Central memory CD8-positive, alpha-beta T cell (primary cell): ENCODE results near the gene ERFE.

Source experiments
- ATAC-seq: fragments of 150-1000 bp; cut with Tn5 transposase; replicated peaks from 2 replicates; pipeline ENCODE4 v1.10.0; 2022; ENCODE audit warnings: mild to moderate bottlenecking, moderate FRiP score, moderate number of reproducible peaks; ENCODE audit not compliant: poor library complexity, severe bottlenecking; ENCODE audit errors: extremely low read depth
- DNase-seq, 2 donors: peaks; one replicate each; pipeline ENCODE4 v3.0.0; 2021; ENCODE audit warnings: low spot score in 2 of 2
- H3K27ac Mint-ChIP-seq: one replicate; pipeline ENCODE4 v1.8.0; 2022; ENCODE audit warnings: low read depth, mild to moderate bottlenecking, moderate library complexity, mixed read lengths
- H3K27me3 Mint-ChIP-seq: one replicate; pipeline ENCODE4 v1.8.0; 2022; ENCODE audit warnings: mixed read lengths
- H3K36me3 Mint-ChIP-seq: one replicate; pipeline ENCODE4 v1.8.0; 2022; ENCODE audit warnings: mild to moderate bottlenecking, moderate library complexity, mixed read lengths; ENCODE audit not compliant: insufficient read depth
- H3K4me1 Mint-ChIP-seq: one replicate; pipeline ENCODE4 v1.8.0; 2022; ENCODE audit warnings: mixed read lengths
- H3K4me3 Mint-ChIP-seq: one replicate; pipeline ENCODE4 v1.8.0; 2022; ENCODE audit warnings: mild to moderate bottlenecking, moderate library complexity, mixed read lengths
- H3K9me3 Mint-ChIP-seq: one replicate; pipeline ENCODE4 v1.8.0; 2022; ENCODE audit warnings: mixed read lengths

ERFE gene

DNA sequence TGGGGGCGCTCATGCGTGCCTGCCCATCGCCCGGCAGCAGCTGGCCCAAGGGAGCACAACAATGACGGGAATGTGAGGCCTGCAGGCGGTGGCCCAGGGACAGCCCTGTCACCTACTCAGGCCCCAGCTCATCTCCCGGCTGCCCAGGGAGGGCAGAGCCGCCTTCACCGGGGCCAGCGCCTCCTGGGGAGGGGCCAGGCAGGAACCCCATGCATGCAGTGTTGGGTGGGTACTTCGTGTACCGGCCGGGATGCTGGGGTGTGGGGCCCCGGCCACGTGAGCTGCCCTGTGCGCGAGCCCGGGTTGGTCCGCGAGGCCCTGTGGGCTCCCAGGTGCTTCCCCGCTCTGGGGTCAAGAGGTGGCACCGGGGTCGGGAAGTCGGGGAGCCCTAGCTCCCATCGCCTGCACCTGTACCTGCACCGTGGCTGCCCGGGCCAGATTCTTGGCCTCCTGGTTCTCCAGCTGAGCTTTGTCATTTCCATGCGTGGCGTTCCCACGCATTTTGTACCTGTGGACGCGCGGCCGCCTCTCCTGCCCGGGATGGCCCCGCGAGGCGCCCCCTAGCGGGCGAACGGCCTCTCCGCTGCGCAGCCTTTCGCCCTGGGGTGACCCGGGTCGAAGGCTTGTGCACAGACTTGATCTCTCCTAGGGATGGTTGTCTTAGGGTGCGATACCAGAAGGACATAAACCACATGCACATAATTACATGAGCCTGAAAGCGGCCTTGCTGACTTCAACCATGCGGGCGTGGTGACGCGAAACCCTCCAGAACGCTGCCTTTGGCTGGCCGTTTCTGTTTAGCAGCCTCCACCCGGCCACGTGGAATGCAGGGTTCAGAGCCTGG is 19.4 kb upstream of the ERFE start:
- Mint-ChIP-seq H3K27me3 (no peaks in the 10 kb centered on the region), H3K4me1 (peaks cover 15% of the 10 kb centered on the region), H3K4me3 (no peak overlapping the region), H3K9me3 (no peaks in the 10 kb centered on the region), H3K36me3 (no peaks in the 10 kb centered on the region), H3K27ac (no peak overlapping the region)
- DNase-seq (no peak), ATAC-seq (no peak)

DNA sequence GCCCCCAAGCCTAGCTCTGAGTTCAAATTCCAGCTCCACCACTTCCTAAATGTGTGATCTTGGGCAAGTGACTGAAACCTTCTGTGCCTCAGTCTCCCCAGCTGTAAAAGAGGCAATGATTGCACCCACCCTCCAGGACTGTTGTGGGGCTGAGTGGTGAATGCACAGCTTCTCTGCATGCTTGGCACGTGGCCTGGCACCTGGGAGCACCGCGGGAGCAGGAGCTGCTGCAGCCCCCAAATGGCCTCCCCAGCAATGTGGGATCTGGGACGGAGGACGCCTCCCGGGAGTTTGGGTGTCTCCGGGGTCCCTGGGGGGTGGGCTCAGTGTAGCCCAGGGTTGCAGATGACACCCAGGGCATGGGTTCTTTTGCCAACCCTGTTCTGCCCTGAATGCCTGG is 18.7 kb upstream of the ERFE start:
- Mint-ChIP-seq H3K36me3 (no peaks in the 10 kb centered on the region), H3K27me3 (no peaks in the 10 kb centered on the region), H3K9me3 (no peaks in the 10 kb centered on the region), H3K4me3 (no peak overlapping the region), H3K4me1 (peaks cover 15% of the 10 kb centered on the region), H3K27ac (no peak overlapping the region)
- DNase-seq (no peak), ATAC-seq (no peak)

DNA sequence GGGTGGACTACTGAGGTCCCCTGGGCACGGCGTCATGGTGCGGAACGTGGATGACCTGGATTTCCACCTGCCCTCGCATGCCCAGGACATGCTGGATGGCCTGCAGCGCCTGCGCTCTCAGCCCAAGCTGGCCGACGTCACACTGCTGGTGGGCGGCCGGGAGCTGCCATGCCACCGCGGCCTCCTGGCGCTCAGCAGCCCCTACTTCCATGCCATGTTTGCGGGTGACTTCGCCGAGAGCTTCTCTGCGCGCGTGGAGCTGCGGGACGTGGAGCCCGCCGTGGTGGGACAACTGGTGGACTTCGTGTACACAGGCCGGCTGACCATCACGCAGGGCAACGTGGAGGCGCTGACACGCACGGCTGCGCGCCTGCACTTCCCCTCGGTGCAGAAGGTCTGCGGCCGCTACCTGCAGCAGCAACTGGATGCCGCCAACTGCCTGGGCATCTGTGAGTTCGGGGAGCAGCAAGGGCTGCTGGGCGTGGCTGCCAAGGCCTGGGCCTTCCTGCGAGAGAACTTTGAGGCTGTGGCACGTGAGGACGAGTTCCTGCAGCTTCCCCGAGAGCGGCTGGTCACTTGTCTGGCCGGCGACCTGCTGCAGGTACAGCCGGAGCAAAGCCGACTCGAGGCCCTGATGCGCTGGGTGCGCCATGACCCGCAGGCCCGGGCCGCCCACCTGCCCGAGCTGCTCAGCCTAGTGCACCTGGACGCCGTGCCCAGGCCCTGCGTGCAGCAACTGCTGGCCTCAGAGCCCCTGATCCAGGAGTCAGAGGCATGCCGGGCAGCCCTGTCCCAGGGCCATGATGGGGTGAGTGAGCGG is 17.8 kb upstream of the ERFE start:
- ATAC-seq (no peak), DNase-seq (no peak)
- no peak overlapping the region for H3K4me3 Mint-ChIP-seq
- H3K36me3 Mint-ChIP-seq, result no peaks in the 10 kb centered on the region
- no peaks in the 10 kb centered on the region for H3K9me3 Mint-ChIP-seq
- H3K27ac Mint-ChIP-seq, result no peak overlapping the region
- no peaks in the 10 kb centered on the region for H3K27me3 Mint-ChIP-seq
- peaks cover 15% of the 10 kb centered on the region for H3K4me1 Mint-ChIP-seq

DNA sequence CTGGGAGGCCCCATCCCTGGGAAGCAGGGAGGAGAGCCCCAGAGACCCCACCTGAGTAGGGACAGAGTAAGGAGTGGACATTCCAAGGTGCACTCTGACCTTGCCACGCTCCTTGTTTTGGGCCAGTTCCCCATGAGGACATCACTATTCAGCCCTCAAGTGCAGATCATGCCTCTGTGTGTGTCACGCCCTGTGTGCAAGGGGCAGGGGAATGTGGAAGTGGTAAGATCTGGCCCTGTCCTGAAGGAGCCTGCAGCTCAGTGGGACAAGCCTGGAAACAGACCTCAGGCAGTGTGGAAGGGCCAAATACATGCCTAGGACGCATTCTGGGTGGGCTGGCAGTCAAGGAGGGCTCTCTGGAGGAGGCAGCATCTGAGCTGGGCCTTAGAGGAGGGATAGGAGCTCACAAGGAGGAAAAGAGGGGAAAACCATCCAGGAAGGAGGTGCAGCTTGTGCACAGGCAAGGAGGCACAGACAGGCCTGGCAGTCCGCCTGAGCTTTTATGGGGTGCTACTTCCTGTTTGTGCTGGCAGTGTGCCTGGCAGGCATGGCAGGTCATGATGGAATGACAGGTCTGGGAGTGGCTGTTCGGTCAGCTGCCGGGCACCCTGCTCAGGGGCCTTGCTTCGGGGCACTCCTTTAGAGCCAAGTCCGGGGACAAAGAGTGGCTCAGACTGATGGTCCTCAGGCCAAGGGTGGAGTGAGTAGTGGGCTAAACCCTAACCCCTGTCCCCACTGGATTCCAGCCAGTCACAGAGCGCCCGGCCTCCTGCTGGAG is 17.0 kb upstream of the ERFE start:
- Mint-ChIP-seq H3K27me3 (no peaks in the 10 kb centered on the region), H3K4me1 (peaks cover 15% of the 10 kb centered on the region), H3K36me3 (no peaks in the 10 kb centered on the region), H3K9me3 (no peaks in the 10 kb centered on the region), H3K4me3 (no peak overlapping the region), H3K27ac (peak overlapping the region; percentile 21)
- no peak for DNase-seq
- ATAC-seq, result no peak

DNA sequence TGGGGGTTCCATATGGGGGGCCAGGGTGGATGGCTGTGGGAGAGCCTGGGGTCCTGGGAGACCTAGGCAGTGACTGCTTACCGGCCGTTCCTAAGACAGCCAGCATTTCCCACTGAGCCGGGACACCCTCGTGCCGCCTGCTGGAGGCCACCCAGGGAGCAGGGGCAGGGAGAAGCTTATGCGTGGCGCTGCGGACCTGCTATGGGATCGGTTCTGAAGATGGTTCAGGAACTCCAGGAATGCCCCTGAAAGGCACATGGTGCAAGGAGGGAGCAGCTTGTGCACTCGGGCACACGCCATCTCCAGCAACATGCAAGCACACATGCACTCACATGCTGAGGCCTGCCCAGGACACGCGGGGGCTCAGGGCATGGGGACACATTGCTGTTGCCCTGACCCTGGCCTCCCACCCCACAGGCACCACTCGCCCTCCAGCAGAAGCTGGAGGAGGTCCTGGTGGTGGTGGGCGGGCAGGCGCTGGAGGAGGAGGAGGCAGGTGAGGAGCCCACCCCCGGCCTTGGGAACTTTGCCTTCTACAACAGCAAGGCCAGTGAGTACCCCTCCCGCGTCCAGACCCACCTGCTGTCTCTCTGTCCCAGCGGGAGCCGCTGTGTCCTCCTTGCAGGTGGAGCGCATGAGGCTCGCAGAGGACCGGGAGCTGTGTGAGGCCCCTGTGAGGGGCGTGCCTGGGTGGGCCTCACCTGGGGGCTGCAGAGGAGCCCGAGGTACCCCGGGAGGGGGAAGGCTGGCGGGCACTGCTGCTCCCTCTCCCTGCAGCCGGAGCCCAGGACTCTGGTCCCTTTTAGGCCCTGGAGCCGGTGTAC is 16.2 kb upstream of the ERFE start:
- no peak for ATAC-seq
- no peak overlapping the region for H3K4me3 Mint-ChIP-seq

DNA sequence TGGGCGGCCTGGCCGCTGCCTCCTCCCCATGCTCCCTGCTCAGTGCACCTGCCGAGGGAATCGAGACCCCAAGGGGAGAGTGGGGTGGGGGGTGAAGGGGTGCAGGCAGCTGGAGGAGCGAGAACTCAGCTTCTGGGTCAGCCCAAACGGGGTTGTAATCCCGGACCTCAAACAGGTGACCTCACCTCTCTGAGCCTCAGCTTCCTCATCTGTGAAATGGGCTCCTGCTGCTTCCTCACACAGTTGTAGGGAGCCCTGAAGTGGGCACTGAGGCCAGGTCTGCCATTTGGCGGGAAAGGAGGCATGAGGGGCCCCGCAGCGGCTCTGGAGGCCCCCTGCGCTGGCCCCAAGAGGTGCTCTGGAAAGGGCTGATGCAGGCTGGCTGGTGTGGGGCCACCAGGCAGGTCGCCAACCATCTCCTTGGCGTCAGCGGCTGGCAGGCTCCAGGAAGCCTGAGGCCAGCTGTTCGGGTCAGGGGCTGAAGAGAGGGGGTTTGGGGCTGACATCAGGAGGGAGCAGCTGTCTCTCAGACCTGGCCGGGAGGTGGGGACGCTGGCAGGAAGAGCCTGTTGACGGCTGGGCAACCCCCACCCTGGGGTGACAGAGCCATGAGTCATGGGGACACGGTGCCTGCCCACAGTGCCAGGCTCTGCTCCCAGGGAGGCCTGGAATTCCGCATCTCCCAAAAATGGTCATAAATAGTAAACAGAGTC is 15.4 kb upstream of the ERFE start:
- H3K4me3 Mint-ChIP-seq, result no peak overlapping the region
- H3K27me3 Mint-ChIP-seq, result no peaks in the 10 kb centered on the region
- H3K9me3 Mint-ChIP-seq, result no peaks in the 10 kb centered on the region
- DNase-seq (no peak), ATAC-seq (no peak)
- peaks cover 15% of the 10 kb centered on the region for H3K4me1 Mint-ChIP-seq
- no peak overlapping the region for H3K27ac Mint-ChIP-seq
- H3K36me3 Mint-ChIP-seq, result no peaks in the 10 kb centered on the region

More for the DNA sequence above, 16.2 kb upstream of the ERFE start:
- H3K36me3 Mint-ChIP-seq, result no peaks in the 10 kb centered on the region
- H3K27me3 Mint-ChIP-seq, result no peaks in the 10 kb centered on the region
- no peaks in the 10 kb centered on the region for H3K9me3 Mint-ChIP-seq
- H3K27ac Mint-ChIP-seq, result no peak overlapping the region
- peaks cover 15% of the 10 kb centered on the region for H3K4me1 Mint-ChIP-seq
- DNase-seq, result no peak

DNA sequence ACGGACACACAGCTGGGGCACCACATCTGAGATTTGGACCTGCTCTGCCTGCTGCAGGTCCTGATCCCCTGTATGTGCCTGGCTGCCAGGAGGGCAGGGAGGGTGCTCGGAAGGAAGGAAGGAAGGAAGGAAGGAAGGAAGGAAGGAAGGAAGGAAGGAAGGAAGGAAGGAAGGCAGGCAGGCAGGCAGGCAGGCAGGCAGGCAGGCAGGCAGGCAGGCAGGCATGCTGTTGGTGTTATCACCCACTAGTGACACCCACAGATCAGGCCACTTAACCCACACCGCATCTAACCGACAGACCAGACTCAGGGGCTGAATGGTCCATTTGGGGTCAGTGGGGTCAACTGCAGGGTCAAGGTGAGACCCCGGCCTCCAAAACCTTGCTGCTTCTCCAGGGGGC is 14.5 kb upstream of the ERFE start:
- Mint-ChIP-seq H3K4me1 (peaks cover 15% of the 10 kb centered on the region), H3K27me3 (no peaks in the 10 kb centered on the region), H3K36me3 (no peaks in the 10 kb centered on the region), H3K9me3 (no peaks in the 10 kb centered on the region), H3K4me3 (no peak overlapping the region), H3K27ac (no peak overlapping the region)
- ATAC-seq (no peak), DNase-seq (no peak)

DNA sequence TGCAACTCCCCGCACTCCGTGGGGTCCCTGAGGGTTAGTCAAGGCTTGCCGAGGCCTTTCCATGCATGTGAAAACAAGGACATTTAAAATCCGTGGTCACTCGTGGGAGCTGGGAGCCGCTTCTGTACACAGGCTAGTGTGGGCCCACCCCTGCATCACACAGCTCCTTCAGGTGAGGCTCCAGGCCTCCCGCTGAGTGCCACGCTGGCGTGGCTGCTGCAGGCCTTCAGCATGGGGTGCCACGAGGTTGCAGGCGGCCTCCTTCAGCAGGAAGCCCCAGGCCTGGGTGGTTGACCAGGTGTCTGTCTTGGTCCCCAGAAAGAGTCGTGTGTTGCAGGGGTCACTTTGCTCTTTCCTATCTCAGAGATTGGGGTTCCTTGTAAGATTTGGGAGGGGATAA is 13.7 kb upstream of the ERFE start:
- no peaks in the 10 kb centered on the region for H3K9me3 Mint-ChIP-seq
- H3K27me3 Mint-ChIP-seq, result no peaks in the 10 kb centered on the region
- H3K4me1 Mint-ChIP-seq, result peaks cover 15% of the 10 kb centered on the region
- H3K4me3 Mint-ChIP-seq, result no peak overlapping the region
- DNase-seq (no peak), ATAC-seq (no peak)
- H3K36me3 Mint-ChIP-seq, result no peaks in the 10 kb centered on the region
- no peak overlapping the region for H3K27ac Mint-ChIP-seq

DNA sequence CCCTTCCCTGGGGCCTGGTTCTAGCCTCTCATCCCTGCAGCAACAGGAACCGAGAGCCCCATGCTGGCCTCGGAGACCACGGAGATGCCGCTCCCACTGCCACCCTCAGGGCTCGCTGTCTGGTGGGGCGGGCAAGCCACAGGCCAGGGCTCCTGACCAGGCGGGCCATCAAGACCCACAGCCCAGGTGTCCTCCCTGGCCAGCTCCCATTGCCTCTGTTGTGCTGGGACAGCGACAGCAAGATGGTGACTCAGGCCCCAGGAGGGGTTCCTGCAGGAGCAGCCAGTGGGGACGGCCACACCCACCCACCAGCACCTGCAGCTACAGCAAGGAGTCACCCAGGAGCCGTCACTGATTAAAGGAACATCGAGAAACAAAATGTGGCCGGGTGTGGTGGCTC is 12.9 kb upstream of the ERFE start:
- DNase-seq (no peak), ATAC-seq (no peak)
- no peaks in the 10 kb centered on the region for H3K9me3 Mint-ChIP-seq
- H3K4me3 Mint-ChIP-seq, result no peak overlapping the region
- H3K36me3 Mint-ChIP-seq, result no peaks in the 10 kb centered on the region
- H3K27ac Mint-ChIP-seq, result no peak overlapping the region
- peaks cover 15% of the 10 kb centered on the region for H3K4me1 Mint-ChIP-seq
- H3K27me3 Mint-ChIP-seq, result no peaks in the 10 kb centered on the region

DNA sequence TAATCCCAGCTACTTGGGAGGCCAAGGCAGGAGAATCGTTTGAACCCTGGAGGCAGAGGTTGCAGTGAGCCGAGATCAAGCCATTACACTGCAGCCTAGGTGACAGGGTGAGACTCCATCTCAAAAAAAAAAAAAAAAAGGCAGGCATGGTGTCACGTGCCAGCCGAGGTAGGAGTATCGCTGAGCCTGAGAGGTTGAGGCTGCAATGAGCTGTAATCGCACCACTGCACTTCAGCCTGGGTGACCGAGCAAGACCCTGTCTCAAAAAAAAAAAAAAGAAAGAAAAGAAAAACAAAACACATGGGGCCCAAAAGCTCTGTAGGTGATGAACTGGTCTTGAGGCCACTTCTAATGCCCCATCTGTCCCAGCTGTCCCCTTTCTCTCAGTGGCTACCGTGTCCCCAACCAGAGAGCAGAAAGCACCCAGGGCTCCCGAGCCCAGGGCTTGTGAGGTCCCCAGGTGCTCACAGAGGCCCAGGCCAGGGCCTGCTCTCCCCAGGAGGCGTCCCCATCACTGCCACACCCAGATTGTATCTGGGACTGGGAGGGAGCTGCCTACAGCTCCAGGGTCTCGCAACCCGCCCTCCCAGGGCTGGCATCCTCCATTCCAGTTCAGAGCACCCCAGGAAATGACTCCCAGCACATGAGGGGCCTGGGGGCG is 11.8 kb upstream of the ERFE start:
- Mint-ChIP-seq H3K27me3 (no peaks in the 10 kb centered on the region), H3K4me3 (no peak overlapping the region), H3K4me1 (peaks cover 7% of the 10 kb centered on the region), H3K27ac (no peak overlapping the region), H3K9me3 (no peaks in the 10 kb centered on the region), H3K36me3 (no peaks in the 10 kb centered on the region)
- DNase-seq, result no peak
- ATAC-seq, result no peak

DNA sequence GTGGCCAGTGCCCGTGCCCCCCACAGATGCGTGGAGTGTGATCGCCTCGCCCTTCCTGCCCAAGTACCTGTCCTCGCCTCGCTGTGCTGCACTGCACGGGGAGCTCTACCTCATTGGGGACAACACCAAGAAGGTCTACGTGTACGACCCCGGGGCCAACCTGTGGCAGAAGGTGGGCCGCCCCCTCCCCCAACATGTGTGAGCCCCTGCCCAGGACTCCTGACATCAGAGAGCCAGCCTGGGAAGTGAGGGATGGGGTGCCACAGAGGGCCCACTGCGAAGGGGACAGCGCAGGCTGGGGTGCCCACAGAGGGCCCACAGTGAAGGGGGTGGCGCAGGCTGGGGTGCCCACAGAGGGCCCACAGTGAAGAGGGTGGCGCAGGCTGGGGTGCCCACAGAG is 9.8 kb upstream of the ERFE start:
- H3K36me3 Mint-ChIP-seq, result no peaks in the 10 kb centered on the region
- no peaks in the 10 kb centered on the region for H3K27me3 Mint-ChIP-seq
- DNase-seq (no peak), ATAC-seq (no peak)
- no peaks in the 10 kb centered on the region for H3K9me3 Mint-ChIP-seq
- peaks cover 4% of the 10 kb centered on the region for H3K4me1 Mint-ChIP-seq
- H3K27ac Mint-ChIP-seq, result no peak overlapping the region
- H3K4me3 Mint-ChIP-seq, result no peak overlapping the region
